ENCODE results near the gene IBA57. TPM values are rescaled to one million over a fixed set of nuclear protein-coding genes. Genes with fewer than 3 reads are reported as not detected.
A peak's percentile ranks its signal among the peaks of the same experiment; 100 is the strongest.

Gene IBA57
- total RNA-seq, 2 donors from 2014 or later, result 16.3 to 18.2 TPM

GRCh38 chr1:228207851-228208821 lies 42.5 kb downstream of the IBA57 start, which contains the start of gene OBSCN:
TSS of gene OBSCN (plus strand) at chr1:228208044. CDS start at chr1:228211784, 3,740 bp downstream.
- Mint-ChIP-seq H3K27me3 (no peaks in the 10 kb centered on the region), H3K4me3 (no peak within 1 kb of the TSS), H3K4me1 (no peaks in the 10 kb centered on the region), H3K36me3 (ENCODE audit: low read depth) (no peaks in the 10 kb centered on the region), H3K27ac (no peak within 1 kb of the TSS)
- DNase-seq, result no peak
- ATAC-seq, result no peak
- no peaks in the 10 kb centered on the region for H3K9me3 ChIP-seq (ENCODE audit: control insufficient read depth, low read length, poor library complexity, severe bottlenecking)

DNA sequence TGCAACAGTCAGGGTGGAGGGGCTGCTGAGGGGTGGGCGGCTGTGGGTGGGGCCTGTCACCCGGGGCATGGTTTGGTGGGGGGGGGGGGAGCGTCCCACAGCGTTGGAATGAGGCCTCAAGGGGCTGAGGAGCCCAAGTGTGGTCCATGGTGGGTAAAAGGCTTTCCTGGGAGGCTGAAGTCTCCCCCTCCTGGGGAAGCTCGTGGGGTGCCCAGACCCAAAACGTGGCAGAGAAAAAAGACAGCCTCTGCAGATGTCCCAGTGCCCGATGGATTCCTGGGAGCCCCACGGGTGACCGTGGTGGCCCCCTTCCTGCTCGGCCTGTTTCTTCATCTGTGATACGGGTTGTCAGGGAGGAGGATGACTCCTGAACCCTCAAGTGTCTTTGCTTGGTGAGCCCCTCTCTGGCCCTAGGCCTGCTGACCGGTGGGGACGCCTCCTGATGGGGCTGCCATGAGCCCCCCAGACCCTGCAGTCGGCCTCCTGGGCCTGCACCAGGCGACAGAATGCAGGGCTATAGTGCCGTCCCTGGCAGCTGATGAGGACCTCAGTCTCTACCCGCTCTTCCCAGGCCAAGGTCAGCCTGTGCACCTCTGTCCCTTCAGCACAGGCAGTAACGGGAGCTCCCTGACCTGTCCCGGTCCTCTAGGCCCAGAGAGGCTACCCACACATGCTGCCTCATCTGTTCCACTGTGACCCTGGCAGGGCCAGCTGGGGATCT lies 43.4 kb downstream of the IBA57 start:
- H3K4me3 Mint-ChIP-seq, result no peak overlapping the region

GRCh38 chr1:228209657-228210056 lies 44.1 kb downstream of the IBA57 start:
- no peak overlapping the region for H3K27ac Mint-ChIP-seq
- no peak overlapping the region for H3K4me3 Mint-ChIP-seq
- no peaks in the 10 kb centered on the region for H3K27me3 Mint-ChIP-seq
- DNase-seq (no peak), ATAC-seq (no peak)
- H3K9me3 ChIP-seq (ENCODE audit: control insufficient read depth, low read length, poor library complexity, severe bottlenecking), result no peaks in the 10 kb centered on the region
- no peaks in the 10 kb centered on the region for H3K36me3 Mint-ChIP-seq (ENCODE audit: low read depth)
- H3K4me1 Mint-ChIP-seq, result peaks cover 2% of the 10 kb centered on the region

More for the DNA sequence above, 43.4 kb downstream of the IBA57 start:
- H3K27me3 Mint-ChIP-seq, result no peaks in the 10 kb centered on the region
- H3K27ac Mint-ChIP-seq, result no peak overlapping the region
- H3K36me3 Mint-ChIP-seq (ENCODE audit: low read depth), result no peaks in the 10 kb centered on the region
- H3K4me1 Mint-ChIP-seq, result peaks cover 2% of the 10 kb centered on the region
- ATAC-seq (no peak), DNase-seq (no peak)
- no peaks in the 10 kb centered on the region for H3K9me3 ChIP-seq (ENCODE audit: control insufficient read depth, low read length, poor library complexity, severe bottlenecking)

DNA sequence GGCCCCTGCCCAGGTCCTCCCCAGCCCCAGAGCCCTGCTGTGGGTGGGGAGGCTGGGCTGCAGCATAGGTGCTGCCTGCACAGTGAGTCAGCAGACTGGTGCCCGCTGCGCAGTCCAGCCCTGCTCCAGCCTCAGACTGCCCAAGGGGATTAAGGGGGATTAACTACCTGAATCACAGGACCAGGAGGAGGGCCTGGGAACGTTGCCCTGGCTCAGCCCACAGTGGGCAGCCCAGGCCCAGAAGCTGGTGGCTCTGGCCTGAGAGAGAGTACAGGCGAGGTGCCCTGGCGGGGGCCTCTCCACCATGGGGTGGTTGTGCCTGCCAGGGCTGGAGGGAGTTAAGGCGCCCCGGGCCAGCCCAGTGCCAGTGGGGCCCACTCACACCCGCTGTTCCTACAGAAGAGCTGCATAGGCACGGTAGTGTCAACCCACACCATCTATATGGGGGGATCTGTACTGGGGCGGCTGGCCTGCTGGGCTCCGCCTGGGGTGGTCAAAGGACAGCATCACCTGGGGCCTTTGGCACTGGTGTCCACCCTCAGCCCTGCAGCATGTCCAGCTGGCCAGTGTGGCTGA lies 44.6 kb downstream of the IBA57 start:
- Mint-ChIP-seq H3K4me3 (peak overlapping the region; percentile 53), H3K4me1 (peaks cover 2% of the 10 kb centered on the region), H3K36me3 (ENCODE audit: low read depth) (no peaks in the 10 kb centered on the region), H3K27me3 (no peaks in the 10 kb centered on the region), H3K27ac (no peak overlapping the region)
- ATAC-seq (no peak), DNase-seq (no peak)
- H3K9me3 ChIP-seq (ENCODE audit: control insufficient read depth, low read length, poor library complexity, severe bottlenecking), result no peaks in the 10 kb centered on the region

DNA sequence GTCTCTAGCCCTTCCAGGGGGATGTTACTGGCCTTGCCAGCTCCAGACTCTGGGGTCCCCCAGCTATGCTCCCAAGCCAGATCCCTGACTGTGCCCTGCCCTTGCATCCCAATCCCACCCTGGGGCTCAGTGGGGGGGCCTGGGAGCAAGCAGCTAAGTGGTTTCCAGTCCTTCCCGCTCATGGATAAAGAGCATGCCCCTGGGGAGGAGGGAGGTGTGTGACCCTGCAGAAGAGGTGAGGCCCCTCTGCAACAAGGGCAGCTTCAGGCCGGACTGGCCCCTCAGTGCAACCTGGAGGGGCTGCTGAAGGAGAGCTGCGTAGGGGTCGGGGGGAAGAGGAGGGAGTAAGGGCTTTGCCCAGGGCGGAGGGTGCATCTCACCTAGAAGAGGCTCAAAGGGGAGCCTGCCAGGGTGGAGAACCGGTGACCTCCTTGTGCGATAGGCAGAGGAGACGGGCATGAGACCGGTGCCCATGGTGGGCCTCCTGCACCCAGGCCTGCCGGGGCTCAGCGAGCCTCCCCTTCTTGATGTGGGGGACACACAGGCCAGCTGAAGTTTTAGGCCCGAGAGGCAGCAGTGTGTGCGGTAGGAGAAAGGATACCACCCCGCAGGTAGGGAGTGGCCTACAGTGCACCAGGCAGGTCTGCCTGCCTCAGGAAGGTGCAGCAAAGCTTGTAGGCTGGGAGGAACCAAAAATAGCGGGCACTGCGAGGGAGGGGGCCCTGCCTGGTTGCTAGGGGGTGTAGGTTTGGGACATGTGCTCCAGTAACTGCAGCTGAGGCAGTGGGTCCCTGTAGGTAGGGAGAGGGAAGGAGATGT lies 45.3 kb downstream of the IBA57 start:
- Mint-ChIP-seq H3K27ac (no peak overlapping the region), H3K4me3 (peak overlapping the region; percentile 64), H3K27me3 (no peaks in the 10 kb centered on the region), H3K4me1 (peaks cover 3% of the 10 kb centered on the region), H3K36me3 (ENCODE audit: low read depth) (no peaks in the 10 kb centered on the region)
- DNase-seq (no peak), ATAC-seq (no peak)
- H3K9me3 ChIP-seq (ENCODE audit: control insufficient read depth, low read length, poor library complexity, severe bottlenecking), result no peaks in the 10 kb centered on the region

- DNase-seq, result no peak
- peak overlapping the region; percentile 64 for H3K4me3 Mint-ChIP-seq
- ATAC-seq, result no peak
Observed at GRCh38 chr1:228211531-228212414, 46.2 kb downstream of the IBA57 start.

GRCh38 chr1:228212415-228212965 lies 46.9 kb downstream of the IBA57 start:
- Mint-ChIP-seq H3K4me3 (peak overlapping the region; percentile 92), H3K4me1 (peaks cover 5% of the 10 kb centered on the region), H3K27ac (no peak overlapping the region), H3K27me3 (no peaks in the 10 kb centered on the region), H3K36me3 (ENCODE audit: low read depth) (no peaks in the 10 kb centered on the region)
- no peaks in the 10 kb centered on the region for H3K9me3 ChIP-seq (ENCODE audit: control insufficient read depth, low read length, poor library complexity, severe bottlenecking)
- DNase-seq, result no peak
- ATAC-seq, result no peak

More at GRCh38 chr1:228211531-228212414, 46.2 kb downstream of the IBA57 start:
- Mint-ChIP-seq H3K36me3 (ENCODE audit: low read depth) (no peaks in the 10 kb centered on the region), H3K4me1 (peaks cover 5% of the 10 kb centered on the region), H3K27ac (no peak overlapping the region), H3K27me3 (no peaks in the 10 kb centered on the region)
- H3K9me3 ChIP-seq (ENCODE audit: control insufficient read depth, low read length, poor library complexity, severe bottlenecking), result no peaks in the 10 kb centered on the region

GRCh38 chr1:228212966-228213844 lies 47.6 kb downstream of the IBA57 start:
- Mint-ChIP-seq H3K4me3 (peak overlapping the region; percentile 92), H3K36me3 (ENCODE audit: low read depth) (no peaks in the 10 kb centered on the region), H3K27me3 (no peaks in the 10 kb centered on the region), H3K27ac (no peak overlapping the region), H3K4me1 (peaks cover 5% of the 10 kb centered on the region)
- DNase-seq (peak; percentile 78 to 91 (median 87)), ATAC-seq (peak; percentile 95)
- H3K9me3 ChIP-seq (ENCODE audit: control insufficient read depth, low read length, poor library complexity, severe bottlenecking), result no peaks in the 10 kb centered on the region

GRCh38 chr1:228213917-228214808 lies 48.6 kb downstream of the IBA57 start:
- H3K4me3 Mint-ChIP-seq, result peak overlapping the region; percentile 92
- no peaks in the 10 kb centered on the region for H3K9me3 ChIP-seq (ENCODE audit: control insufficient read depth, low read length, poor library complexity, severe bottlenecking)
- no peak for DNase-seq
- peaks cover 3% of the 10 kb centered on the region for H3K36me3 Mint-ChIP-seq (ENCODE audit: low read depth)
- H3K27me3 Mint-ChIP-seq, result no peaks in the 10 kb centered on the region
- peaks cover 5% of the 10 kb centered on the region for H3K4me1 Mint-ChIP-seq
- no peak overlapping the region for H3K27ac Mint-ChIP-seq
- no peak for ATAC-seq

DNA sequence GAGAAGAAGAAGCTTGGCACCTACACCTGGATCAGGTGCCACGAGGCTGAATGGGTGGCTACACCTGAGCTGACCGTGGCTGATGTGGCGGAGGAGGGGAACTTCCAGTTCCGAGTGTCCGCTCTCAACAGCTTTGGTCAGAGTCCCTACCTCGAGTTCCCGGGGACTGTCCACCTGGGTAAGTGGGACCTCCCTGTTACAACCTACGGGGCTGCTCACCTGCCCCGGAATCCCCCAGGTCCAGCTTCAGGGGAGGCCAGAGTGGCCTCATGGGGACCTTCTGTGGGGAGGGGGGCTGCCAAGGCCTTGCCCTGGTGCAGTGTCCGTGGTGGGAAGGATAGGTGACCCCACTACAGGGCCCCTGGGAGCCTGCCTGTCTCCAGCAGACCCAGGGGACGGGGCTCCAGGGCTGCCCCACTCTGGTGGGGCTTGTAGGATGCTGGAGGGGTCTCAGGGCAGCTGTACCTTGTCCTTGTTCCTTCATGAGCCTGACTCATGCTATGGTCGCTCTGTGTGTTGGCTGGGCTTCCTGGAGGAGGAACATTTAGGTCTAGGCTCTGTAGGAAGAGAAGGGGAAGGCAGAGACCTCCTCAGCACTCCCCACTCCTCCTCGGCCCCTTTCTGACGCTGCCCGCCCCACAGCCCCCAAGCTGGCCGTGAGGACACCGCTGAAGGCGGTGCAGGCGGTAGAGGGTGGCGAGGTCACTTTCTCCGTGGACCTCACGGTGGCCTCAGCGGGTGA lies 49.5 kb downstream of the IBA57 start:
- ATAC-seq (no peak), DNase-seq (no peak)
- Mint-ChIP-seq H3K4me1 (peaks cover 5% of the 10 kb centered on the region), H3K36me3 (ENCODE audit: low read depth) (peaks cover 3% of the 10 kb centered on the region), H3K4me3 (peak overlapping the region; percentile 92), H3K27me3 (no peaks in the 10 kb centered on the region), H3K27ac (no peak overlapping the region)
- no peaks in the 10 kb centered on the region for H3K9me3 ChIP-seq (ENCODE audit: control insufficient read depth, low read length, poor library complexity, severe bottlenecking)
